ENCODE results near the gene C1orf87. TPM values are rescaled to one million over a fixed set of nuclear protein-coding genes. Genes with fewer than 3 reads are reported as not detected.

C1orf87 gene, protein sequence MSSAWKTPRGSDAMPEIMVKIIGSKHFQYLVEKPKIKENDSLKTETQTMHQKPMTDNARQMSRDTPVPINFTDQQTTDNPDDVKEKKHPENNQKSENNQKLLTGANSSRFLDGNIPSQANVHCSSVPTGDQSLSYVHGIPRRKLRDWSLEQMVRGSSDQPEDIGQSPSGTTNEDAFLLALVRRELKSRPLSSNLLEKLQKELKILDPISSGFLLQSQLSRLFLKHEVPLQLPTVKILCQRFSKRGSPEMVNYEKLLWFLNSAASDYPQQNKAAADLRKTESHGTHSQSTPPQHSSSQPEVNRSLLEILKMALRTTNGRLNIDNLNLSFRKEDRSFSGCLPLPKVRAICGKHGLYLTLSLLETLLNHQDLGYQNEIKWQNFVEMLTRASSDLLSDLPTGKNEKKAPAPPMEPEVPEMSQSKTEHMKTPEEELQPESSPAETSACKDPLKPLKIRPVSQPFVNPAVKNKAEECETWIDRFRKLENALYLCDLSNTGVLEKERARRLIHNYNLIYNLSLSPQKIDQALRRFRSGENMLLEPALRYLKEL
- total RNA-seq, result not detected

DNA sequence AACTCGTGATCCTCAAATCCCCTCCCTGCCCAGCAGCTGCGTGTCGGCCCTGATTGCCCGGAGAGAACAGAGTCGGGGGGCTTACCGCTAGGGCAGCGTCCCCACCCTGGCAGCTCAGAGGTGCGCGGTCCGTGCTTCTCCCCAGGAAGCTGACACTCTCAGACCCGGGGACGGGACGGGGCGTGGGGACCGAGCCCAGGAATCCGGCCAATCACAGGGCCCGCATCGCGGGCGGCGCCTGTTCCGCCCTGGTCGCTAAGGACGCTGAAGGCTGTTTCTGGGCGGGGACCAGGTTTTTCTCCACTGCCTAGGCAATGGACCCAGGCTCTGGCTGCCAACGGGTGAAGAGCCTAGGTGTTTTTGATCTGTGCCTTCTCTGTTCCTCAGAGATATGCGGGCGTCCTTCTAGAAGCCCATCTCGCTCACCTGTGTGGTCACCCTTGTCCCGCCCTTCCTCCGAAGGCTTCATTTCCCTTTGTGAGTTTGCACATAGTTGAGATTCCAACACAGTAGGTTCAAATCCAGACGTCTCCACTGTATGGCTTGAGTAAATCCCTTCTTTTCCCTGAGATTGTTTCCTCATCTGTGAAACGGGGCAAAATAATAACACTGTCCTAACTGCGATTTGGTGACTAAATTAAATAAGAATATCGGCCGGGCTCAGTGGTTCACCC lies at the start of gene C1orf87:
Gene C1orf87, minus strand, starts transcription at position 166 of the 674 bp plus-strand sequence. CDS start 1,127 bp downstream, outside the sequence.

Other genes with a start within 250 kb of the C1orf87 start
- 1 to 10 TPM in 1 of 2 experiments, under 1 TPM in 1; 0.94 to 1.3 TPM for gene CYP2J2, start 147.0 kb downstream of the C1orf87 start, total RNA-seq

Data from activated naive CD4-positive, alpha-beta T cell treated with anti-CD3 and anti-CD28 coated beads, Interleukin-2, amount 10 ng/mL, durations not matched to agents 5 hours and 36 hours (primary cell).